HG03354 (cell line): ENCODE results near the gene FAM50B.

Source experiments
- ATAC-seq: cut with Tn5 transposase; IDR thresholded peaks from one replicate; pipeline ENCODE4 v1.9.1; 2021; ENCODE audit warnings: mild to moderate bottlenecking; ENCODE audit not compliant: unreplicated experiment, poor library complexity, severe bottlenecking

FAM50B gene

GRCh38 chr6:3888153-3888957, 39.2 kb downstream of the FAM50B start:
- no peak for ATAC-seq

DNA sequence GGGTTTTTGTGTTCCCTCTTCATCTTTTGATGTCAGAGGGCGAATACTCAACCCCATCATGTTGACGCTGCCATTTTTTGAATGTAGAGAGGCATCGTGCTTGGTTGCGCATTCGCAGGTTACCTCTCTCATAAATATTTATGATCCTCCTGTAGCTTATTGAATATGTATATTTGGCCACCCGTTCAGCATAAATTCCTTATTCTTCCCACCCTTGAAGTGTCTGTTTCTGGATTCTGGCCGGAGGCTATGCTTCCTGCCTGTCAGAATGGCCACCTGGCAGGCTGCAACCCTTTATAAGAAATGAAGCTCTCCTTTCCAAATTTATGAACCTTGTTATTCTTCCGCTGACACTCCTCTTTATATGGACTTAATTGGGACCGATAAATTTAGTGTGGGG, 40.9 kb downstream of the FAM50B start:
- no peak for ATAC-seq

DNA sequence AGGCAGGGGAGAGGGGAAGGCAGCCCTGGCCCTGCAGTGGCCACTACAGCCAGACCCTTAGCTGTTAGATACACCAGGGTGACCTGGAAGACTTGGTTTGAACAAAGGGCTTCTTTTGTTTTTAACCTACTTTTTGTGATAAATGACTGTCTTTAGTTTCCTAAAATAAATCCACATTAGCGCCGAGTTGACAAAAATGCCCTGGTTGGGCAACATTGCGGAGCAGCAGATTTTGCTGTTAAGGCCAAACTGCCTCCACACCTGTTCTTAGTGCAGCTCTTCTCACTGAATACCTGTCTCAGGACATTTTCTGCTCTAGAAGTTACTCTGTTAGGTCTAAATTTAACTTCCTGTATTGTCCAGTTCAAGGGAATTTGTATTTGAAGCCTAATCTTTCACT, 42.7 kb downstream of the FAM50B start:
- ATAC-seq, result no peak

DNA sequence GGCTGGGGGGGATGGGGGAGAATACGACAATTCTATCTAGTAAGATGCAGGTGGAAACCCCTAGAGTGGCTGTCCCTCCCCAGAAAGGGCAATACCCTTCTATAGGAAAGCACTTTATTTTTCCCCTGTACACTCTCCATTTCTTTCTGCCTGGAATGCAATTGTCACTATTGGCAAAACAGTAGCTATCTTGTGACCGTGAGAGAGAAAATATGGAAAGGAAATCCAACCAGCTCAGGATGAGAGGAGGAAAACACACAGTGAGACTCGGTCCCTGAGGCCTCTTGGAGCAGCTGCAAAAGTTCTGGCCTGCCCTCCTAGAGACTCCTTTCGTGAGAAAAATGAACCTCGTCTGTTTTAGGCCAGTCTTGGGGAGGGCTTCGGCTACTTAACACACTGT, 43.4 kb downstream of the FAM50B start:
- no peak for ATAC-seq

DNA sequence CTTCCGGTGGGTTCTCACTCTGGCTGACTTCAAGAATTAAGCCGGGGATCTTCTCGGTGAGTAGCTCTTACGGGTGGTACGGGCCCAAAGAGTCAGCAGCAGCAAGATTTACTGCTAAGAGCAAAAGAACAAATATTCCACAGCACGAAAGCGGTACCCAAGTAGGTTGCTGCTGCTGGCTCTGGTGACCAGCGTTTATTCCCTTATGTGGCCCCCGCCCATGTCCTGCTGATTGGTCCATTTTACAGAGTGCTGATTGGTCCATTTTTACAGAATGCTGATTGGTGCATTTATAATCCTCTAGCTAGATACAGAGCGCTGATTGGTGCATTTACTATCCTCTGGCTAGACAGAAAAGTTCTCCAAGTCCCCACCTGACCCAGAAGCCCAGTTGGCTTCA, 44.3 kb downstream of the FAM50B start:
- no peak for ATAC-seq

DNA sequence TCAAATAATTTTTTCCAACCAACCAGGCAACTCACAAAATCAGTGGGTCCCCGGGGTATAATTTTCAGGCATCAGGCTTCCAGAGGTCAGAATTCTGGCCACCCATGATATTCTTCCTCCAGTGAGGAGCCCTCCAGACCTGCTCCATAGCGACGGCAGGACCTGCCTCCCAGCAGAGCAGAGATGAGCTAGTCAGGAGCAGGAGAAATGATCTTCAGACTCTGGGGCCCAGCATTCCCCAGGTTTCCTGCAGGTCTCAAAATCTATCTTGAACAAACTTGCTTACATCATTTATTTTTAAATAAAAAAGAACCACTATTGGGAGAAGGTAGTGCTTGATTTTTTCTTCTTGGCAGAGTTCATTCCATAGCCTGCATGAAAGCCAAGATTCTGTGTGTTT, 44.7 kb downstream of the FAM50B start:
- no peak for ATAC-seq

- no peak for ATAC-seq
Observed at GRCh38 chr6:3894590-3895311, 45.6 kb downstream of the FAM50B start.

DNA sequence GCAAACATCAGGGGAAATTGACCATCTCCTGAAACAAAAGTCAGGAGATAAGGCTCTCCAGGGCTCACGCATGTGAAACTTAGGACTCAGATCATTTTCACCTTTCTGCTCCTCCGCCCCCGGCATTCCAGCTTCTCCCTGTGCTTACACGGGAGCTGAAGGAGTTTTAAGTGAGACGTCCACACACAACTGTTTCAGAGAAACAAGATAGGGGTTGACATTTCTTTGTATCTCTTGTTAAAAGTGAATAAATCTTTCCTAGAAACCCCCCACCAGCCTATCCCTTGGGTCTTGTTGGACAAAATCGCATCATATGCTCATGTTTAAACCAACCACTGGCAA, 46.1 kb downstream of the FAM50B start:
- ATAC-seq, result no peak

GRCh38 chr6:3895805-3896204, 46.6 kb downstream of the FAM50B start:
- no peak for ATAC-seq

- ATAC-seq, result no peak
Observed at GRCh38 chr6:3898265-3898994, 49.3 kb downstream of the FAM50B start.

DNA sequence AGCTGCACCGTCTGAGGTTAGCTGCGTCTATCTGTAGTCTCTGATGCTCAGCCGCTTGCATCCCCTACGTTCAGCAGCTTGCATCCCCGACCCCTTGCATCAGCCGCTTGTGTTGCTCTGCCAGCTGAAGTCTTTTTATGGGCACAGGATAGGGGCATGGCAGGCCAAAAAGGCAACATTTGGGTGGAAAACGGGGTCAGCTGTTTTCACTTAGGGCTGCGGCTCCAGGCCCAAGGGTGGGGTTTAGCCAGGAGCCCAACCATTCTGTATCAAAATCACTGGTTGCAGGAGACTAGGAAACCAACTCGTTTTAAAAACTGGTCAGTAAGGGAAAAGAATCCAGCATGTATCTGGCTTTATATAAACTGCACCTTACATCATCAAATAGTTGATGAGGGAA, 49.9 kb downstream of the FAM50B start:
- no peak for ATAC-seq

- no peak for ATAC-seq
Observed at GRCh38 chr6:3899970-3900439, 50.8 kb downstream of the FAM50B start.
